NCI-H2029 treated with DMSO at 0.1 percent for 48 hours (cell line): ENCODE results near the gene METTL18.
"Not testable (repeated sequence)": the region's sequence is repeated elsewhere in the genome, so short reads cannot be mapped to it uniquely, and the experiment has no call there.

ENCODE experiments used
- DNase-seq: peaks from one replicate; lab custom pipeline; 2025; lab: John Stamatoyannopoulos, UW

METTL18 gene

GRCh38 chr1:169794530-169795416 lies at the start of gene METTL18:
Gene METTL18, minus strand, starts transcription at chr1:169794907. Its CDS starts 1,212 bp downstream, at chr1:169793695.
- DNase-seq: peak; percentile 68

- no peak for DNase-seq
These were observed 44.2 kb upstream of the METTL18 start for GRCh38 chr1:169838942-169839341.

GRCh38 chr1:169836198-169836597 lies 41.5 kb upstream of the METTL18 start:
- DNase-seq: no peak

GRCh38 chr1:169835647-169836046 lies 40.9 kb upstream of the METTL18 start:
- no peak for DNase-seq

- no peak for DNase-seq
These were observed 40.2 kb upstream of the METTL18 start for GRCh38 chr1:169834869-169835268.

- no peak for DNase-seq
These were observed 38.6 kb upstream of the METTL18 start for GRCh38 chr1:169833179-169833901.

- DNase-seq: no peak
These were observed 35.0 kb upstream of the METTL18 start for GRCh38 chr1:169829671-169830070.

- DNase-seq: no peak
These were observed 29.4 kb upstream of the METTL18 start for GRCh38 chr1:169824153-169824552.

GRCh38 chr1:169821500-169821899 lies 26.8 kb upstream of the METTL18 start:
- DNase-seq: no peak

- DNase-seq: no peak
These were observed 21.9 kb upstream of the METTL18 start for GRCh38 chr1:169816617-169817016.

GRCh38 chr1:169814265-169814664 lies 19.6 kb upstream of the METTL18 start:
- no peak for DNase-seq

- no peak for DNase-seq
These were observed 17.4 kb upstream of the METTL18 start for GRCh38 chr1:169812131-169812530.

GRCh38 chr1:169811418-169812035 lies 16.8 kb upstream of the METTL18 start:
- DNase-seq: not testable (repeated sequence)

GRCh38 chr1:169809370-169810095 lies 14.8 kb upstream of the METTL18 start:
- DNase-seq: no peak

- DNase-seq: no peak
These were observed 10.2 kb upstream of the METTL18 start for GRCh38 chr1:169804941-169805340.

- DNase-seq: no peak
These were observed 8.2 kb upstream of the METTL18 start for GRCh38 chr1:169802888-169803287.

GRCh38 chr1:169797281-169797680 lies 2.6 kb upstream of the METTL18 start:
- DNase-seq: no peak

- no peak for DNase-seq
These were observed 1.6 kb upstream of the METTL18 start for GRCh38 chr1:169796274-169796810.

- no peak for DNase-seq
These were observed 980 bp upstream of the METTL18 start for GRCh38 chr1:169795687-169796086.

GRCh38 chr1:169793730-169794129 lies 977 bp downstream of the METTL18 start:
- no peak for DNase-seq

- no peak for DNase-seq
These were observed 6.3 kb downstream of the METTL18 start for GRCh38 chr1:169788402-169788801.

- DNase-seq: no peak
These were observed 7.7 kb downstream of the METTL18 start for GRCh38 chr1:169786974-169787373.
